ENCODE data around the gene ALG12.

The ALG12 gene

GRCh38 chr22:49944399-49944891 is 26.2 kb upstream of the ALG12 start:
- no peaks in the 10 kb centered on the region for H3K36me3 ChIP-seq (ENCODE audit: control insufficient read depth, insufficient read depth, low read length)
- no peak overlapping the region for H3K4me3 ChIP-seq (replicated peaks; ENCODE audit: low read depth, low read length)
- DNase-seq (ENCODE audit: extremely low read depth, insufficient read length), result no peak
- TF ChIP-seq, protein P1, sequence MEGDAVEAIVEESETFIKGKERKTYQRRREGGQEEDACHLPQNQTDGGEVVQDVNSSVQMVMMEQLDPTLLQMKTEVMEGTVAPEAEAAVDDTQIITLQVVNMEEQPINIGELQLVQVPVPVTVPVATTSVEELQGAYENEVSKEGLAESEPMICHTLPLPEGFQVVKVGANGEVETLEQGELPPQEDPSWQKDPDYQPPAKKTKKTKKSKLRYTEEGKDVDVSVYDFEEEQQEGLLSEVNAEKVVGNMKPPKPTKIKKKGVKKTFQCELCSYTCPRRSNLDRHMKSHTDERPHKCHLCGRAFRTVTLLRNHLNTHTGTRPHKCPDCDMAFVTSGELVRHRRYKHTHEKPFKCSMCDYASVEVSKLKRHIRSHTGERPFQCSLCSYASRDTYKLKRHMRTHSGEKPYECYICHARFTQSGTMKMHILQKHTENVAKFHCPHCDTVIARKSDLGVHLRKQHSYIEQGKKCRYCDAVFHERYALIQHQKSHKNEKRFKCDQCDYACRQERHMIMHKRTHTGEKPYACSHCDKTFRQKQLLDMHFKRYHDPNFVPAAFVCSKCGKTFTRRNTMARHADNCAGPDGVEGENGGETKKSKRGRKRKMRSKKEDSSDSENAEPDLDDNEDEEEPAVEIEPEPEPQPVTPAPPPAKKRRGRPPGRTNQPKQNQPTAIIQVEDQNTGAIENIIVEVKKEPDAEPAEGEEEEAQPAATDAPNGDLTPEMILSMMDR (IDR thresholded peaks at IDR 0.05; ENCODE audit: insufficient read depth, low read length, poor library complexity, severe bottlenecking), result no peak
- H3K27me3 ChIP-seq (replicated peaks; ENCODE audit: control insufficient read depth, insufficient read depth, low read length), result no peaks in the 10 kb centered on the region

DNA sequence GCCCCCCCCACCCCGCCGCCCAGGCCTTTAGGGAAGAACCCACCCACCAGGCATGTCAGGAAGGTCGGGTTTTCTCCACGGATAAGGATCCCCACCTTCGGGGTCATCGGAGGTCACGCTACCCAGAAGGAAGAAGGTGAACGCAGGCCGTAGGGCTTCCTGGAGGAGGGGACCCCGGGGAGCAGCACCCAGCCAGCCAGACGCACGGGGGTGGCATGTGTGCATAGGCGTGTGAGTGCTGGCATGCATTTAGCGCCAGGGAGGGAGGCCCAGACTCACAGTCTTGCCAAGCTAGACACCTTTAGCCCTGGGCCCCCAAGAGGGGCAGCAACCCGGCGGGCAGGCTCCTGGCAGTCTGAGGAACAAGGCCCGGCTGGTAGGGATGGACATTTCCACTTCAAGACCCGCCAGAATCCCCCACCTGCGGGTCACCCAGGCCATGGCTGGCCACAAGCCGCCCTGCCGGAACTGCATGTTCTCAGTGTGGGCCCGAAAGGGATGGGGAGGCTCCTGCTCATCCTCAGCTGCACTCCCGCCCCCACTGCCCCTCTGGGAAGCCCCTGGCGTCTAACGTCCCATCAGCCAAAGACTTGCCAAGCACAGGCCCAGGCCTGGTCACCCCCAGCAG is 25.6 kb upstream of the ALG12 start:
- DNase-seq (ENCODE audit: extremely low read depth, insufficient read length), result no peak
- TF ChIP-seq, protein P1 (IDR thresholded peaks at IDR 0.05; ENCODE audit: insufficient read depth, low read length, poor library complexity, severe bottlenecking), result no peak
- Histone ChIP-seq H3K27me3 (replicated peaks; ENCODE audit: control insufficient read depth, insufficient read depth, low read length) (no peaks in the 10 kb centered on the region), H3K36me3 (ENCODE audit: control insufficient read depth, insufficient read depth, low read length) (no peaks in the 10 kb centered on the region), H3K4me3 (replicated peaks; ENCODE audit: low read depth, low read length) (no peak overlapping the region)

DNA sequence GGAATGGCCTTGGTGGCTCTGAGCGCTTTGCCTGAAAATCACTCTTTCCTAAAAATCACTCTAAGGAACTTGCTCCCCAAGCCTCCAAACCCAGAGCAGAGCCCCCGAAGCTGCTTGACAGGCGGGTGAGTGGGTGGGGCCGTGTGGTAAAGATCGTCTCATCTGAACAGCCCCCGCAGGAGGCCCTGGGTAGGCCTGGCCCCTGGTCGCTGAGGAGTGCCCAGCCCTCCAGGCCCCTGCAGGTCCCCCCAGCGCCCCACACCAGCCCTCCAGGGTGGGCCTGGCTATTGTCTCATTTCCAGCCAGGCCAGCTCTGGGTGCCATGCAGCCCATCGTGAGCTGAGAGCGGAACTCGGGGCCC is 25.1 kb upstream of the ALG12 start:
- Histone ChIP-seq H3K4me3 (replicated peaks; ENCODE audit: low read depth, low read length) (no peak overlapping the region), H3K36me3 (ENCODE audit: control insufficient read depth, insufficient read depth, low read length) (no peaks in the 10 kb centered on the region), H3K27me3 (replicated peaks; ENCODE audit: control insufficient read depth, insufficient read depth, low read length) (no peaks in the 10 kb centered on the region)
- DNase-seq (ENCODE audit: extremely low read depth, insufficient read length), result no peak
- TF ChIP-seq, protein P1 (IDR thresholded peaks at IDR 0.05; ENCODE audit: insufficient read depth, low read length, poor library complexity, severe bottlenecking), result no peak

DNA sequence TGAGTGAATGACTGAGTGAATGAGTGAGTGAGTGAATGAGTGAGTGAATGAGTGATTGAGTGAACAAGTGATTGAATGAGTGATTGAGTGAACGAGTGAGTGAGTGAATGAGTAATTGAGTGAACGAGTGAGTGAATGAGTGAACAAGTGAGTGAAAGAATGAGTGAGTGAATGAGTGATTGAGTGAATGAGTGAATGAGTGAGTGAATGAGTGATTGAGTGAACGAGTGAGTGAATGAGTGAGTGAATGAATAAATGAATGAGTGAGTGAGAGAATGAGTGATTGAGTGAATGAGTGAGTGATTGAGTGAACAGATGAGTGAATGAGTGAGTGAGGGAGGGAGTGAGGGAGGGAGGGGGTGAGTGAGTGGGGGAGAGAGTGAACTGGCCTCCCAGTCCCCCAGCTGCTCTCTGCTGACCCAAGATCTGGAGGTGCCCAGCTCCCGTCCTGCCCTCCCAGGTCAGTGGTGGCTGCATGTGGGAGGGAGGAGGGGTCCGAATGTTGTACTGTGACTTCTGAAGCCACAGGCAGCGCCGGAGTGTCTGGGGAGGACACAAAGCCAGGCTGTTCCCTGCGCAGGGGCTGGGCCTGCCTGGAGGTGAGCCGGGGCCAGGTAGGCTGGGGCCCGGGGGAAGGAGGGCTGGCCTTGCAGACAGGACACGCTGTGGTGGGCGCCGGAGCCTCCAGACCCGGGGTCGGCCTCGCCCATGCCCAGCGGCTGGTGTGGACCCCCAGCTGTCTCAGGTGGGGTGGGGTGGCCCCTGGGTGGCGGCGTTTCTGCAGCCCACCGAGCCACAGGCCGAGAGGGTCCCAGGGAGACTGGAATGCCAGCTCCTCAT is 24.5 kb upstream of the ALG12 start:
- DNase-seq (ENCODE audit: extremely low read depth, insufficient read length), result no peak
- no peak overlapping the region for H3K4me3 ChIP-seq (replicated peaks; ENCODE audit: low read depth, low read length)
- TF ChIP-seq, protein P1 (IDR thresholded peaks at IDR 0.05; ENCODE audit: insufficient read depth, low read length, poor library complexity, severe bottlenecking), result no peak
- no peaks in the 10 kb centered on the region for H3K36me3 ChIP-seq (ENCODE audit: control insufficient read depth, insufficient read depth, low read length)
- H3K27me3 ChIP-seq (replicated peaks; ENCODE audit: control insufficient read depth, insufficient read depth, low read length), result no peaks in the 10 kb centered on the region

GRCh38 chr22:49941507-49942316 is 23.5 kb upstream of the ALG12 start:
- TF ChIP-seq, protein P1 (IDR thresholded peaks at IDR 0.05; ENCODE audit: insufficient read depth, low read length, poor library complexity, severe bottlenecking), result no peak
- Histone ChIP-seq H3K4me3 (replicated peaks; ENCODE audit: low read depth, low read length) (no peak overlapping the region), H3K36me3 (ENCODE audit: control insufficient read depth, insufficient read depth, low read length) (no peaks in the 10 kb centered on the region), H3K27me3 (replicated peaks; ENCODE audit: control insufficient read depth, insufficient read depth, low read length) (no peaks in the 10 kb centered on the region)
- DNase-seq (ENCODE audit: extremely low read depth, insufficient read length), result no peak

Data from GM06990 (cell line).